Type B pancreatic cell (in vitro differentiated cells): ENCODE data around the gene PMVK. TPM values are rescaled to one million over a fixed set of nuclear protein-coding genes. Genes with fewer than 3 reads are reported as not detected.

ENCODE experiments used
- DNase-seq: peaks from one replicate; pipeline ENCODE4 v3.0.0; 2021; ENCODE audit warnings: mixed read lengths; ENCODE audit not compliant: unreplicated experiment; ENCODE audit errors: extremely low spot score
- H3K27ac Mint-ChIP-seq: 2 replicates; pipeline ENCODE4 v1.8.0; 2021; ENCODE audit warnings: mild to moderate bottlenecking, mixed read lengths
- H3K27me3 Mint-ChIP-seq: 2 replicates; pipeline ENCODE4 v1.8.0; 2021; ENCODE audit warnings: mixed read lengths
- H3K36me3 Mint-ChIP-seq: 2 replicates; pipeline ENCODE4 v1.8.0; 2021; ENCODE audit warnings: mixed read lengths
- H3K4me1 Mint-ChIP-seq: one replicate; pipeline ENCODE4 v1.8.0; 2021; ENCODE audit warnings: mixed read lengths; ENCODE audit not compliant: unreplicated experiment
- H3K4me3 Mint-ChIP-seq: 2 replicates; pipeline ENCODE4 v1.8.0; 2021; ENCODE audit warnings: mild to moderate bottlenecking, mixed read lengths
- H3K9me3 Mint-ChIP-seq: 2 replicates; pipeline ENCODE4 v1.8.0; 2021; ENCODE audit warnings: mixed read lengths
- total RNA-seq: library from RNA; stranded (reverse); gene quantifications from 2 replicates; pipeline ENCODE4 v1.2.1, GENCODE V29; 2021; ENCODE audit warnings: low replicate concordance
- TF ChIP-seq, protein P1 (sequence below): fragments of 200-600 bp; sonication (generic); conservative IDR thresholded peaks from 2 replicates; pipeline ENCODE4 v1.5.0; 2021; ENCODE audit warnings: antibody characterized with exemption, mild to moderate bottlenecking

PMVK gene
- total RNA-seq, 1 donor from 2014 or later = 30.3 TPM

DNA sequence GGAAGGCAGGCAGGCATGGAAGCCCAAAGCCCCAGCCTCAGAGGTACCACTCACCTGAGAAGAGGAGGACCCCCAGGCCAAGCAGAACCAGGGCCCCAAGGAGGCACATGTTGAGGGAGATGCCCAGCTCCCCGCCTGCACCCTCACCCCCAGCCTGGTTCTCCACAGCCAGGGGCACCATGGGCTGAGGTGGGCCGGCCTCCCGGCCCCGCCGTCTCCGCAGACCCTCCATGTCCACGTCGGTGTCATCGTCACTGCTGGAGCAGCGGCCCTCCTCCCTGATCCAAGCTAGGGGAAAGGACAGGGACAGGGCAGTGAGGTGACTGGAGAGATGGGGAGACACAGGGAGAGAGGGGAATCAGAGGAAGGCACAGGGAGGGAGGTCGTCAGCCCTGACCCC lies 11.6 kb upstream of the PMVK start:
- TF ChIP-seq, protein P1, sequence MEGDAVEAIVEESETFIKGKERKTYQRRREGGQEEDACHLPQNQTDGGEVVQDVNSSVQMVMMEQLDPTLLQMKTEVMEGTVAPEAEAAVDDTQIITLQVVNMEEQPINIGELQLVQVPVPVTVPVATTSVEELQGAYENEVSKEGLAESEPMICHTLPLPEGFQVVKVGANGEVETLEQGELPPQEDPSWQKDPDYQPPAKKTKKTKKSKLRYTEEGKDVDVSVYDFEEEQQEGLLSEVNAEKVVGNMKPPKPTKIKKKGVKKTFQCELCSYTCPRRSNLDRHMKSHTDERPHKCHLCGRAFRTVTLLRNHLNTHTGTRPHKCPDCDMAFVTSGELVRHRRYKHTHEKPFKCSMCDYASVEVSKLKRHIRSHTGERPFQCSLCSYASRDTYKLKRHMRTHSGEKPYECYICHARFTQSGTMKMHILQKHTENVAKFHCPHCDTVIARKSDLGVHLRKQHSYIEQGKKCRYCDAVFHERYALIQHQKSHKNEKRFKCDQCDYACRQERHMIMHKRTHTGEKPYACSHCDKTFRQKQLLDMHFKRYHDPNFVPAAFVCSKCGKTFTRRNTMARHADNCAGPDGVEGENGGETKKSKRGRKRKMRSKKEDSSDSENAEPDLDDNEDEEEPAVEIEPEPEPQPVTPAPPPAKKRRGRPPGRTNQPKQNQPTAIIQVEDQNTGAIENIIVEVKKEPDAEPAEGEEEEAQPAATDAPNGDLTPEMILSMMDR = no peak
- H3K27me3 Mint-ChIP-seq = no peaks in the 10 kb centered on the region
- peaks cover 19% of the 10 kb centered on the region for H3K4me1 Mint-ChIP-seq
- no peak overlapping the region for H3K4me3 Mint-ChIP-seq
- H3K27ac Mint-ChIP-seq = no peak overlapping the region
- no peaks in the 10 kb centered on the region for H3K9me3 Mint-ChIP-seq
- no peak for DNase-seq
- H3K36me3 Mint-ChIP-seq = peaks cover 11% of the 10 kb centered on the region

DNA sequence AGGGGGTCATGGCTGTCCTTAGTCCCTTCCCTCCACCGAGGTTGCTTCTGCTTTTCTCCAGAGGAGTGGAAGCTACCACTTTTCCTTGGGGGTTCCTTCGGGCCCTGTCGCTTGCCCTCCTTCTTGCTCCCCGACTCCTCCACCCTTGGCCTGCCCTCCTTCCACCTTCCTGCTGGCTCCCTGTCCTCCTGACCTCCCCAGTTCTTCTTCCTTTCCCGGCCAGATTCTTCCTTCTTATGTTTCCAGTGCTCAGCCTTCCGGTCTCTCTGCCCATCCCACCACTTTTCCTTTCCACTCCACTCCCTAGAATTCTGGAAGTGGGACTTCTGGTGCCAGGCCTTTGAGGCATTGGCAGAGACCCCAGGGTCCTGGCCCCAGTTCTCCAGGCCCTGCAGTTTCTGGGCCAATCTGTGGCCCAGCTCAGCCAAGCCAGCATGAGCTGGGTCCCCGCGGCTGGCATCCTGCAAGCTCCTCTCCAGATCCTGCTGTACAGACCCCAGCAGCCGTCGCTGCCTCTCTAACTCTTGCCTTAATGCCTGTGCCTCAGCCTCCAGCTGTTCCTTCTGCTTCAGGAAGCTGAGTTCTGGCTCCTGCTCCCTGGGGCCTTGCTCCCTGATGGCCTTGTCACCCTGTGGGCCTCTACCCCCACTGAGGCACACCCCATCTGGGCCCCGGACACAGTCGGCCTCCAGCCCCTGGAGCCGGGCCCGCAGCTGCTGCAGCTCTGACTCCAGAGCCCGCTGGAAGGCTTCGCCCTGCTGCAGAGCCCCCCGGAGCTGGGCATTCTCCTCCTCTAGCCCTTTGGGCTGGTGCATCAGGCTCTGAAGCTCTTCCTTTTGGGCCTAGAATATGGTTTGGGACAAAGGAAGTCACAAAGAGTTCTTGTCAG lies 9.7 kb upstream of the PMVK start:
- Mint-ChIP-seq H3K4me1 (peaks cover 11% of the 10 kb centered on the region), H3K27ac (no peak overlapping the region), H3K9me3 (no peaks in the 10 kb centered on the region), H3K27me3 (no peaks in the 10 kb centered on the region), H3K36me3 (peaks cover 11% of the 10 kb centered on the region), H3K4me3 (no peak overlapping the region)
- TF ChIP-seq, protein P1 = no peak
- no peak for DNase-seq

DNA sequence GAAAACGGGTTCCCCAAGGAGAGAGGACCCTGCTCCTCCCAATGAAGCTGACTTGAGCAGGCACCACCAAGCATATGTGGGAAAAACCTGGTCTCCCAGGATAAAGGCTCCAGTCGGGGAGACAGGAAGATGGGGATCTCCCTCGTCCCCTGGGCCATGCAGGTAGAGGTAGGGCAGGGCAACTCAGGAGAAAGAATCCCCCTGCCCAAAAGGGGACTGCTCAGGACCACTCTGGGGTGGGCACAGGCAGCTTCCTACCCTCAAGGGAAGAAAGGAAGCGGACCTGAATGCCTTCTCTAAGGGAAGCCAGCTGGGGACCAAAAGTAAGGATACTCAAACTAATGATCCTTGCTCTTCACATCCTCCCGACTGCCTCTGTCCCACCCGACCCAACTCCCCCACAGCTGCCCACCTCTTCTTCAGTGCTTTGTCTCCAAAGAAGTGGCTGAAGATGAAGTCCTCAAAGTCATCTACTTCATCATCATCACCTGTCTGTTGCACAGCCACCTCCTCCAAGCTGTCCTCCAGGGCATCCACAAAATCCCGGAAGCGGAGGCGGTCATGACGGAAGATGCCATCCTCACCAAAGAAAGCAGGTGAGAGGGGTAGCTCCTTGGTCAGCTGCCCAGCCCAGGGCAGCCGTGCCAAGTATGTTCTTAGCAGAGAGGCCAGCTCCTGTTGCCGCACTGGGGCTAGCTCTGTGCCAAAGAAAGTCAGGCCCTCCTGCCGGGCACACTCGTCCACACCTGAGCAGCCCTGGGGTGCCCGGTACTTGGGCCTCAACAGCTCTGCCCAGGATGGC lies 8.8 kb upstream of the PMVK start:
- H3K36me3 Mint-ChIP-seq = peaks cover 7% of the 10 kb centered on the region
- no peak overlapping the region for H3K4me3 Mint-ChIP-seq
- no peak for DNase-seq
- H3K27me3 Mint-ChIP-seq = no peaks in the 10 kb centered on the region
- peaks cover 20% of the 10 kb centered on the region for H3K4me1 Mint-ChIP-seq
- peak overlapping the region; percentile 77 for H3K27ac Mint-ChIP-seq
- TF ChIP-seq, protein P1 = no peak
- no peaks in the 10 kb centered on the region for H3K9me3 Mint-ChIP-seq

DNA sequence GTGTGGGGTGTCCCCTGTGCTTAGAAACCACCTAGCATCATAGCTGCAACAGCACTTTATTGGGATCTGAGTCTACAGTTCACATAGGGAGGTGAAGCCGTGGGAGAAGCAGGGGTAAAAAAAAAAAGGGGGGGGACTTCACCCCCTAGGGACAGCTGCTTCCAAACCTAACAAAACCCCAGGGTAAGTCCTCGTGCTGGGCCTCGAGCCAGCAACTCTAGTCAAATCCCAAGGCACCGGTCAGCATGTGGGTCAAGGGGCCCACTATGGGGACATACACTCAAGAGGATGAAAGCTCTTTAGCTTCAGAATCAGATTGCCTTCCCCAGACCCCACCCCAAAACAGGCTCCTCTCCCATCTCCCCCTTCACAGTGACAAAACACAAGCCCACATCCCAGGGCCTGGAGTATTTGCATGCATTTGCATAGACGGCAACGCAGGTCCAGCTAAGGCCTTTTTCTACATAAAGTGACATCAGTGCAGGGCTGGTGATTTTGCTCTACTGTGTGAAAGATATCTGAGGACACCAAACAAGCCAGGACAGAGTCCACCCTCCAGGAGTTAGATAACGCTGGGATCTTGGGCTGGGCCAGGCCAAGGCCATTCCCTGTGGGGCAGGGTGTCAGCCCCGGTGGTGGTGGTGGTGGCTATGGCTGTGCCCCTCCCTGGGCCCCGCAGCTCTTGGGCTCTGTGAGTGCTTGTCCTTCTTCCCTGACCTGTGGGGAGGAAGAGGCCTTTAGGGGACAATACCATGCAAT lies 8.1 kb upstream of the PMVK start:
- Mint-ChIP-seq H3K36me3 (peaks cover 7% of the 10 kb centered on the region), H3K27ac (peak overlapping the region; percentile 87), H3K27me3 (no peaks in the 10 kb centered on the region), H3K9me3 (no peaks in the 10 kb centered on the region), H3K4me1 (peaks cover 23% of the 10 kb centered on the region), H3K4me3 (peak overlapping the region; percentile 35)
- TF ChIP-seq, protein P1 = no peak
- no peak for DNase-seq

DNA sequence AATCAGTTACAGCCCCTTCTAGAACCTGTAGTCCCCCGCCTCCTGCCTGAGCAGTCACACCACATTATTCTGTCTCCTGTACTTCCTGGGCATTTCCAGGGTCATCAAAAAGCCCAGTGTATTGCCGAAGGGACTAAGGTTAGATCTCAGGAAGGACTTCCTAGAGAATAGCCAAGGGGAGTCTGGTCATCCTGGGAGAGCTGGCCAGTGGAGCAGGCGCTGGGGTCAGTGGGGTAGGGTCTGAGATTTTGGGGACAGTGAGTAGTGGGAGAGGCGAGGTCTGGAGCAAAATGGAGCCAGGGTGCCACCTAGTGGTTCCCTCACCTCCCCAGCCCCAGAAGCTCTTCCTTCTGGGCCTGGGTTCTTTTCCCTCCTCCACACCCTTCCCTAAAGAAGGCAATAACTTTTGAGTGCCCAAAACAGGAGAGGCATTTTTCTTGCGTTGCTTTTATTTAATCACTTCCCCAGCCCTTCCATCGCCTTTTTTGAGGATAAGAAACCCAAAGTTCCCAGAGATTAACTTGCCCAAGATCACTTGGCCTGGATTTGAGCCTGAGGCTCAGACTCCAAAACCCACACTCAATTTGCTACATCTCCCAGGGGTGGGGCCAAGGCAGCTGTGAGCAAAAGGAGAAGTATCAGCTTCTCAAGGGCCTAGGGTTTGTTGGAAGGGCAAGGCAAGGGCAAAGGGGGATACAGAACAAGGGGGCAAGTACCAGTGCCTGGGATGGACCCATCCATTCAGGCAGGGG lies 7.3 kb upstream of the PMVK start:
- Mint-ChIP-seq H3K27me3 (no peaks in the 10 kb centered on the region), H3K4me3 (peak overlapping the region; percentile 22), H3K27ac (peak overlapping the region; percentile 87), H3K9me3 (no peaks in the 10 kb centered on the region), H3K4me1 (peaks cover 29% of the 10 kb centered on the region), H3K36me3 (peaks cover 7% of the 10 kb centered on the region)
- TF ChIP-seq, protein P1 = peak; percentile 87
- no peak for DNase-seq
